NCI-H510A (cell line): ENCODE data around the gene HHATL.
A peak's percentile ranks its signal among the peaks of the same experiment; 100 is the strongest.

Source experiments
- DNase-seq: peaks from one replicate; lab custom pipeline; 2025; lab: John Stamatoyannopoulos, UW

HHATL gene

GRCh38 chr3:42712688-42713372, 10.2 kb upstream of the HHATL start:
- DNase-seq = no peak

GRCh38 chr3:42712344-42712648, 9.7 kb upstream of the HHATL start:
- no peak for DNase-seq

GRCh38 chr3:42711491-42712343, 9.1 kb upstream of the HHATL start:
- no peak for DNase-seq

- no peak for DNase-seq
Observed at GRCh38 chr3:42710323-42711021, 7.9 kb upstream of the HHATL start.

GRCh38 chr3:42709621-42710020, 7.0 kb upstream of the HHATL start:
- DNase-seq = no peak

GRCh38 chr3:42708611-42709151, 6.1 kb upstream of the HHATL start:
- no peak for DNase-seq

GRCh38 chr3:42707620-42708355, 5.2 kb upstream of the HHATL start:
- DNase-seq = no peak

GRCh38 chr3:42706721-42707619, 4.4 kb upstream of the HHATL start:
- no peak for DNase-seq

- no peak for DNase-seq
Observed at GRCh38 chr3:42705962-42706585, 3.5 kb upstream of the HHATL start.

- DNase-seq = peak; percentile 16
Observed at GRCh38 chr3:42705058-42705767, 2.6 kb upstream of the HHATL start.

- no peak for DNase-seq
Observed at GRCh38 chr3:42704136-42704841, 1.7 kb upstream of the HHATL start.

GRCh38 chr3:42703695-42704025, 1.1 kb upstream of the HHATL start:
- no peak for DNase-seq

- no peak for DNase-seq
Observed at GRCh38 chr3:42702982-42703694, 540 bp upstream of the HHATL start.

- peak; percentile 32 for DNase-seq
Observed at GRCh38 chr3:42701371-42702065, 1.1 kb downstream of the HHATL start.

GRCh38 chr3:42700366-42701288, 2.0 kb downstream of the HHATL start:
- DNase-seq = no peak

- DNase-seq = no peak
Observed at GRCh38 chr3:42699511-42699971, 3.1 kb downstream of the HHATL start.

- DNase-seq = no peak
Observed at GRCh38 chr3:42698911-42699230, 3.7 kb downstream of the HHATL start.
